Jurkat, Clone E6-1 (cell line): ENCODE data around the gene SLC16A10.
A peak's percentile ranks its signal among the peaks of the same experiment; 100 is the strongest.
"Not testable (repeated sequence)": the region's sequence is repeated elsewhere in the genome, so short reads cannot be mapped to it uniquely, and the experiment has no call there.

ENCODE experiments used
- DNase-seq: peaks from one replicate; pipeline ENCODE4 v3.0.0-alpha.2; 2011; ENCODE audit warnings: low read depth, low spot score
- H3K4me3 ChIP-seq: 2 replicates; pipeline ENCODE4 v1.5.1; 2011; ENCODE audit warnings: mild to moderate bottlenecking, low read length, control low read depth, moderate library complexity

Gene SLC16A10

GRCh38 chr6:111201764-111202163 lies 114.5 kb downstream of the SLC16A10 start:
- no peak overlapping the region for H3K4me3 ChIP-seq
- DNase-seq: no peak

GRCh38 chr6:111203539-111203938 lies 116.2 kb downstream of the SLC16A10 start:
- DNase-seq, H3K4me3 ChIP-seq: not testable (repeated sequence)

- H3K4me3 ChIP-seq: no peak overlapping the region
- no peak for DNase-seq
Measured at GRCh38 chr6:111204305-111204704, 117.0 kb downstream of the SLC16A10 start.

- no peak for DNase-seq
- no peak overlapping the region for H3K4me3 ChIP-seq
Measured at GRCh38 chr6:111204881-111205280, 117.6 kb downstream of the SLC16A10 start.

- DNase-seq: no peak
Measured at GRCh38 chr6:111205502-111205901, 118.2 kb downstream of the SLC16A10 start.

GRCh38 chr6:111207141-111207858 lies 120.0 kb downstream of the SLC16A10 start:
- no peak for DNase-seq

More at GRCh38 chr6:111205502-111205901, 118.2 kb downstream of the SLC16A10 start:
- no peak overlapping the region for H3K4me3 ChIP-seq

GRCh38 chr6:111208933-111209332 lies 121.6 kb downstream of the SLC16A10 start:
- H3K4me3 ChIP-seq: no peak overlapping the region
- no peak for DNase-seq

More at GRCh38 chr6:111207141-111207858, 120.0 kb downstream of the SLC16A10 start:
- no peak overlapping the region for H3K4me3 ChIP-seq

- H3K4me3 ChIP-seq: no peak overlapping the region
- peak; percentile 66 for DNase-seq
Measured at GRCh38 chr6:111210194-111210728, 123.0 kb downstream of the SLC16A10 start.

GRCh38 chr6:111211411-111212030 lies 124.2 kb downstream of the SLC16A10 start:
- no peak overlapping the region for H3K4me3 ChIP-seq
- peak; percentile 33 for DNase-seq

- no peak for DNase-seq
Measured at GRCh38 chr6:111212625-111213024, 125.3 kb downstream of the SLC16A10 start.

GRCh38 chr6:111215131-111215530 lies 127.8 kb downstream of the SLC16A10 start:
- no peak for DNase-seq
- no peak overlapping the region for H3K4me3 ChIP-seq

More at GRCh38 chr6:111212625-111213024, 125.3 kb downstream of the SLC16A10 start:
- no peak overlapping the region for H3K4me3 ChIP-seq

- no peak for DNase-seq
Measured at GRCh38 chr6:111219785-111220184, 132.5 kb downstream of the SLC16A10 start.

GRCh38 chr6:111220383-111221031 lies 133.2 kb downstream of the SLC16A10 start:
- H3K4me3 ChIP-seq: no peak overlapping the region
- no peak for DNase-seq

More at GRCh38 chr6:111219785-111220184, 132.5 kb downstream of the SLC16A10 start:
- H3K4me3 ChIP-seq: no peak overlapping the region

- DNase-seq: no peak
- H3K4me3 ChIP-seq: no peak overlapping the region
Measured at GRCh38 chr6:111221804-111222203, 134.5 kb downstream of the SLC16A10 start.

GRCh38 chr6:111222341-111222740 lies 135.0 kb downstream of the SLC16A10 start:
- no peak for DNase-seq
- no peak overlapping the region for H3K4me3 ChIP-seq

- no peak overlapping the region for H3K4me3 ChIP-seq
- no peak for DNase-seq
Measured at GRCh38 chr6:111228094-111228493, 140.8 kb downstream of the SLC16A10 start.

- no peak for DNase-seq
- H3K4me3 ChIP-seq: no peak overlapping the region
Measured at GRCh38 chr6:111230351-111231089, 143.2 kb downstream of the SLC16A10 start.

GRCh38 chr6:111231090-111231459 lies 143.8 kb downstream of the SLC16A10 start:
- no peak overlapping the region for H3K4me3 ChIP-seq
- DNase-seq: no peak

- no peak overlapping the region for H3K4me3 ChIP-seq
- no peak for DNase-seq
Measured at GRCh38 chr6:111237852-111238251, 150.5 kb downstream of the SLC16A10 start.
